Stimulated activated CD4-positive, alpha-beta T cell treated with anti-CD3 and anti-CD28 coated beads, Interleukin-2, amount 100 ng/mL, for 4 hours (primary cell): Measurements from ENCODE around the gene ADSS1.

ENCODE experiments used
- DNase-seq: peaks from one replicate; pipeline ENCODE4 v3.0.0-alpha.2; 2020; ENCODE audit warnings: low read depth

The ADSS1 gene

GRCh38 chr14:104723651-104724406 is at the start of gene ADSS1:
Gene ADSS1 (plus strand): TSS chr14:104724229. CDS start chr14:104724271, 42 bp downstream.
- peak; percentile 31 for DNase-seq

- no peak for DNase-seq
Observed at GRCh38 chr14:104675447-104675846, 48.6 kb upstream of the ADSS1 start.

- DNase-seq = no peak
Observed at GRCh38 chr14:104676130-104676693, 47.8 kb upstream of the ADSS1 start.

GRCh38 chr14:104676694-104677511 is 47.1 kb upstream of the ADSS1 start:
- DNase-seq = no peak

- peak; percentile 83 for DNase-seq
Observed at GRCh38 chr14:104677512-104678332, 46.3 kb upstream of the ADSS1 start.

GRCh38 chr14:104678346-104678745 is 45.7 kb upstream of the ADSS1 start:
- DNase-seq = no peak

- no peak for DNase-seq
Observed at GRCh38 chr14:104678901-104679705, 44.9 kb upstream of the ADSS1 start.

- no peak for DNase-seq
Observed at GRCh38 chr14:104680056-104680805, 43.8 kb upstream of the ADSS1 start.

GRCh38 chr14:104680806-104681688 is 43.0 kb upstream of the ADSS1 start:
- no peak for DNase-seq

- DNase-seq = no peak
Observed at GRCh38 chr14:104681689-104682074, 42.3 kb upstream of the ADSS1 start.

GRCh38 chr14:104682107-104682593 is 41.9 kb upstream of the ADSS1 start:
- no peak for DNase-seq

GRCh38 chr14:104683653-104684448 is 40.2 kb upstream of the ADSS1 start:
- no peak for DNase-seq

- DNase-seq = no peak
Observed at GRCh38 chr14:104684449-104684821, 39.6 kb upstream of the ADSS1 start.

- DNase-seq = no peak
Observed at GRCh38 chr14:104685216-104685997, 38.6 kb upstream of the ADSS1 start.

- DNase-seq = no peak
Observed at GRCh38 chr14:104685998-104686610, 37.9 kb upstream of the ADSS1 start.

GRCh38 chr14:104686624-104687517 is 37.2 kb upstream of the ADSS1 start:
- DNase-seq = no peak
